C4-2B (cell line): ENCODE results near the gene CAMTA2.

Experiments used
- H3K27ac ChIP-seq: fragments of 450-650 bp; 2 replicates; pipeline ENCODE4 v1.5.1; 2017
- CTCF ChIP-seq: fragments of 450-650 bp; conservative IDR thresholded peaks from 2 replicates; pipeline ENCODE4 v1.5.1; 2017; ENCODE audit warnings: mild to moderate bottlenecking
- ZFX ChIP-seq: fragments of 450-650 bp; IDR thresholded peaks from 2 replicates; pipeline ENCODE4 v1.6.1; 2017

The CAMTA2 gene

GRCh38 chr17:4919511-4920047 lies 67.9 kb downstream of the CAMTA2 start:
- TF ChIP-seq ZFX (no peak), CTCF (no peak)
- H3K27ac ChIP-seq, result no peak overlapping the region
